Vagina (tissue), 2 donors: ENCODE measurements around the gene PRDM16. TPM values are rescaled to one million over a fixed set of nuclear protein-coding genes. Genes with fewer than 3 reads are reported as not detected.

Experiments used
- DNase-seq, 2 donors: peaks; one replicate each; pipeline ENCODE4 v3.0.0-alpha.2; 2017; ENCODE audit errors: extremely low spot score in 2 of 2
- H3K27ac ChIP-seq: fragments of 200-600 bp; sonication (generic); one replicate; pipeline ENCODE4 v1.5.1; 2019
- H3K27me3 ChIP-seq: fragments of 200-600 bp; sonication (generic); one replicate; pipeline ENCODE4 v1.5.1; 2019
- H3K36me3 ChIP-seq, 2 donors: fragments of 200-600 bp; sonication (generic); one replicate each; pipeline ENCODE4 v1.5.1; 2017 to 2019
- H3K4me1 ChIP-seq: fragments of 200-600 bp; sonication (generic); one replicate; pipeline ENCODE4 v1.5.1; 2019
- H3K4me3 ChIP-seq, 2 donors: fragments of 200-600 bp; sonication (generic); 1 replicate in 1 of 2; 2 replicates in 1 of 2; pipeline ENCODE4 v1.5.1; 2016 to 2019
- H3K9me3 ChIP-seq: fragments of 200-600 bp; sonication (generic); one replicate; pipeline ENCODE4 v1.5.1; 2019
- CTCF ChIP-seq, 3 experiments: fragments of 450-650 bp in 2 of 3; fragments of 200-600 bp in 1 of 3; sonication (generic) in 1 of 3; IDR thresholded peaks; one replicate each; pipeline ENCODE4 v1.5.1; 2017 to 2019; ENCODE audit warnings: antibody characterized with exemption in 3 of 3, mild to moderate bottlenecking in 2 of 3, moderate library complexity in 2 of 3
- POLR2A ChIP-seq, 2 donors: fragments of 450-650 bp; IDR thresholded peaks; one replicate each; pipeline ENCODE4 v1.6.1; 2017; ENCODE audit warnings: antibody characterized with exemption in 2 of 2, mild to moderate bottlenecking in 2 of 2, moderate library complexity in 2 of 2
- POLR2AphosphoS5 ChIP-seq, 2 donors: sonication (generic); formaldehyde crosslinking; IDR thresholded peaks; one replicate each; pipeline ENCODE4 v1.9.0; 2017; ENCODE audit warnings: antibody characterized with exemption in 2 of 2, mild to moderate bottlenecking in 2 of 2, low read depth in 1 of 2; ENCODE audit not compliant: insufficient read depth in 1 of 2
- intact Hi-C: fragments of 100-400 bp; cut with DNase I; formaldehyde crosslinking; loops from one replicate; pipeline ENCODE4 v1.15.1; 2023
- total RNA-seq: library from RNA; depleted of rRNA; stranded (reverse); fragments of >200 nt; gene quantifications from one replicate; pipeline ENCODE4 v1.2.3, GENCODE V29; 2016

PRDM16 gene
- total RNA-seq, 1 donor from 2014 or later, result 3.9 TPM

GRCh38 chr1:3244927-3245315 lies 175.9 kb downstream of the PRDM16 start:
- no peak overlapping the region for H3K27ac ChIP-seq
- TF ChIP-seq CTCF (IDR thresholded peaks at IDR 0.05) (no peak), POLR2AphosphoS5 (IDR thresholded peaks at IDR 0.05; ENCODE audit: insufficient read depth in 1 of 2, low read depth in 1 of 2) (no peak), POLR2A (IDR thresholded peaks at IDR 0.05) (no peak)
- no peaks in the 10 kb centered on the region for H3K27me3 ChIP-seq
- H3K9me3 ChIP-seq, result no peaks in the 10 kb centered on the region
- intact Hi-C loops, result no loop called here
- DNase-seq, result no peak
- no peaks in the 10 kb centered on the region for H3K4me1 ChIP-seq
- H3K4me3 ChIP-seq, result no peak overlapping the region
- H3K36me3 ChIP-seq, result no peaks in the 10 kb centered on the region

GRCh38 chr1:3245344-3245743 lies 176.3 kb downstream of the PRDM16 start:
- Histone ChIP-seq H3K27ac (no peak overlapping the region), H3K4me1 (no peaks in the 10 kb centered on the region), H3K9me3 (no peaks in the 10 kb centered on the region), H3K27me3 (no peaks in the 10 kb centered on the region), H3K4me3 (no peak overlapping the region), H3K36me3 (no peaks in the 10 kb centered on the region)
- no peak for DNase-seq
- no peak for TF ChIP-seq POLR2AphosphoS5 (IDR thresholded peaks at IDR 0.05; ENCODE audit: insufficient read depth in 1 of 2, low read depth in 1 of 2)
- no peak for TF ChIP-seq CTCF (IDR thresholded peaks at IDR 0.05)
- TF ChIP-seq POLR2A (IDR thresholded peaks at IDR 0.05), result no peak
- intact Hi-C loops, result no loop called here

- Histone ChIP-seq H3K27ac (no peak overlapping the region), H3K27me3 (no peaks in the 10 kb centered on the region), H3K4me3 (no peak overlapping the region), H3K4me1 (no peaks in the 10 kb centered on the region), H3K36me3 (no peaks in the 10 kb centered on the region), H3K9me3 (no peaks in the 10 kb centered on the region)
- intact Hi-C loops, result no loop called here
- DNase-seq, result no peak
- no peak for TF ChIP-seq CTCF (IDR thresholded peaks at IDR 0.05)
- TF ChIP-seq POLR2A (IDR thresholded peaks at IDR 0.05), result no peak
- TF ChIP-seq POLR2AphosphoS5 (IDR thresholded peaks at IDR 0.05; ENCODE audit: insufficient read depth in 1 of 2, low read depth in 1 of 2), result no peak
Observed at GRCh38 chr1:3245768-3246167, 176.8 kb downstream of the PRDM16 start.

GRCh38 chr1:3246251-3246650 lies 177.2 kb downstream of the PRDM16 start:
- H3K4me1 ChIP-seq, result no peaks in the 10 kb centered on the region
- no peak overlapping the region for H3K4me3 ChIP-seq
- H3K27me3 ChIP-seq, result no peaks in the 10 kb centered on the region
- TF ChIP-seq POLR2A (IDR thresholded peaks at IDR 0.05), result no peak
- TF ChIP-seq CTCF (IDR thresholded peaks at IDR 0.05), result no peak
- TF ChIP-seq POLR2AphosphoS5 (IDR thresholded peaks at IDR 0.05; ENCODE audit: insufficient read depth in 1 of 2, low read depth in 1 of 2), result no peak
- no peak overlapping the region for H3K27ac ChIP-seq
- H3K9me3 ChIP-seq, result no peaks in the 10 kb centered on the region
- intact Hi-C loops, result no loop called here
- no peaks in the 10 kb centered on the region for H3K36me3 ChIP-seq
- DNase-seq, result no peak

- no peak for DNase-seq
- Histone ChIP-seq H3K27me3 (no peaks in the 10 kb centered on the region), H3K9me3 (no peaks in the 10 kb centered on the region), H3K27ac (no peak overlapping the region), H3K36me3 (no peaks in the 10 kb centered on the region), H3K4me1 (no peaks in the 10 kb centered on the region), H3K4me3 (no peak overlapping the region)
- intact Hi-C loops, result no loop called here
- TF ChIP-seq POLR2AphosphoS5 (IDR thresholded peaks at IDR 0.05; ENCODE audit: insufficient read depth in 1 of 2, low read depth in 1 of 2), result no peak
- TF ChIP-seq POLR2A (IDR thresholded peaks at IDR 0.05), result no peak
- no peak for TF ChIP-seq CTCF (IDR thresholded peaks at IDR 0.05)
Observed at GRCh38 chr1:3247521-3248121, 178.6 kb downstream of the PRDM16 start.
